K562 (cell line): ENCODE measurements around the gene PITPNM1. TPM values are rescaled to one million over a fixed set of nuclear protein-coding genes. Genes with fewer than 3 reads are reported as not detected.

Experiments used
- ATAC-seq: fragments of 200-7000 bp; cut with Tn5 transposase; 3 replicates; pipeline ENCODE4 v1.9.1; 2020; ENCODE audit warnings: moderate library complexity
- BruUV-seq: library from RNA; stranded (reverse); fragments of 400-500 nt; replicated peaks from 2 replicates; lab custom pipeline; 2021; lab: Mats Ljungman, UMichigan
- CTCF ChIA-PET: fragments of 300-600 bp; formaldehyde crosslinking; extraction: SDS; loops from one replicate; lab custom pipeline; 2021; ENCODE audit warnings: low intra/inter-chr PET ratio; lab: Yijun Ruan, JAX
- POLR2A ChIA-PET: fragments of 300-600, 350-650 bp; sonication (Branson Sonifier 250); formaldehyde crosslinking; extraction: SDS; loops from one replicate; lab custom pipeline; 2021; ENCODE audit warnings: antibody characterized with exemption, inconsistent platforms; lab: Yijun Ruan, JAX
- DNase-seq, 4 experiments: peaks; one replicate each; pipeline versions ENCODE4 v3.0.0 to v3.0.0-alpha.2; 2011 to 2018; ENCODE audit warnings: low spot score in 3 of 4, mixed read lengths in 3 of 4; ENCODE audit errors: extremely low read depth in 1 of 4
- FAIRE-seq: peaks from 2 replicates; lab custom pipeline; 2011; peaks lifted over from hg19 to GRCh38; lab: Jason Lieb, UNC
- H2AFZ ChIP-seq: 2 replicates; pipeline ENCODE4 v1.6.0; 2011; ENCODE audit warnings: low read depth, low read length, control low read depth, inconsistent platforms
- H3K27ac ChIP-seq: fragments of 200-600 bp; 3 replicates; pipeline ENCODE4 v1.8.0; 2011; ENCODE audit warnings: low read depth, mild to moderate bottlenecking, control low read depth, inconsistent platforms, low read length, moderate library complexity, mixed read lengths; ENCODE audit errors: extremely low read depth
- H3K27me3 ChIP-seq, 2 experiments: fragments of 300-600 bp in 1 of 2; 2 replicates in 1 of 2; 3 replicates in 1 of 2; pipeline versions ENCODE4 v1.6.0 to v1.8.0; 2011; ENCODE audit warnings: inconsistent platforms in 2 of 2, low read length in 2 of 2, mild to moderate bottlenecking in 1 of 2, mixed read lengths in 1 of 2, moderate library complexity in 1 of 2; ENCODE audit not compliant: control insufficient read depth in 2 of 2, insufficient read depth in 2 of 2
- H3K36me3 ChIP-seq: fragments of 300-600 bp; 3 replicates; pipeline ENCODE4 v1.8.0; 2011; ENCODE audit warnings: mild to moderate bottlenecking, low read length, inconsistent platforms; ENCODE audit not compliant: control insufficient read depth, insufficient read depth
- H3K4me1 ChIP-seq, 2 experiments: fragments of 200-600 bp in 1 of 2; replicated peaks in 1 of 2; 2 replicates in 1 of 2; 3 replicates in 1 of 2; pipeline versions ENCODE4 v1.5.1 to v1.8.0; 2011; ENCODE audit warnings: inconsistent platforms in 2 of 2, low read length in 2 of 2, mild to moderate bottlenecking in 1 of 2, mixed read lengths in 1 of 2, moderate library complexity in 1 of 2; ENCODE audit not compliant: control insufficient read depth in 2 of 2, insufficient read depth in 2 of 2
- H3K4me2 ChIP-seq: 2 replicates; pipeline ENCODE4 v1.6.1; 2011; ENCODE audit warnings: low read length, control low read depth, inconsistent platforms, mixed read lengths; ENCODE audit not compliant: insufficient read depth
- H3K4me3 ChIP-seq: fragments of 200-600 bp; sonication (generic), shearing (Covaris generic); 2 replicates; pipeline ENCODE4 v1.5.1; 2016; ENCODE audit warnings: control low read depth, inconsistent platforms
- H3K79me2 ChIP-seq: fragments of 200-600 bp; 3 replicates; pipeline ENCODE4 v1.8.0; 2011; ENCODE audit warnings: low read length, inconsistent platforms; ENCODE audit not compliant: control insufficient read depth, insufficient read depth
- H3K9ac ChIP-seq, 2 experiments: 2 replicates each; pipeline versions ENCODE4 v1.6.0 to v1.6.1; 2011; ENCODE audit warnings: low read depth in 2 of 2, low read length in 2 of 2, control low read depth in 1 of 2, inconsistent platforms in 1 of 2, mild to moderate bottlenecking in 1 of 2, mixed read lengths in 1 of 2; ENCODE audit not compliant: insufficient read depth in 1 of 2
- H3K9me1 ChIP-seq: one replicate; pipeline ENCODE4 v1.6.0; 2011; ENCODE audit warnings: inconsistent platforms, mild to moderate bottlenecking, low read length, moderate library complexity; ENCODE audit not compliant: control insufficient read depth, insufficient read depth
- H3K9me3 ChIP-seq: replicated peaks from 2 replicates; pipeline ENCODE4 v1.5.1; 2011; ENCODE audit warnings: low read depth, low read length, inconsistent platforms; ENCODE audit not compliant: control insufficient read depth, insufficient read depth
- H4K20me1 ChIP-seq: replicated peaks from 2 replicates; pipeline ENCODE4 v1.6.1; 2011; ENCODE audit warnings: low read length, inconsistent platforms, mixed read lengths; ENCODE audit not compliant: control insufficient read depth, insufficient read depth
- CREBBP ChIP-seq: IDR thresholded peaks from one replicate; pipeline ENCODE4 v1.6.1; 2012; ENCODE audit warnings: low read depth, mild to moderate bottlenecking, control low read depth, inconsistent platforms, low read length
- E2F1 ChIP-seq: sonication (generic); formaldehyde crosslinking; IDR thresholded peaks from 2 replicates; pipeline ENCODE4 v1.8.1; 2023; ENCODE audit warnings: mild to moderate bottlenecking, missing genetic modification reagents, moderate library complexity
- HNRNPH1 ChIP-seq: fragments of 200-400 bp; formaldehyde crosslinking; optimal IDR thresholded peaks from 2 replicates; pipeline ENCODE3; 2017; ENCODE audit warnings: low read depth, mild to moderate bottlenecking, low read length, moderate library complexity
- NR2C1 ChIP-seq, 2 experiments: fragments of 450-650 bp; IDR thresholded peaks; 2 replicates each; pipeline ENCODE4 v1.6.1; 2017; ENCODE audit warnings: mild to moderate bottlenecking in 2 of 2, antibody characterized with exemption in 1 of 2, inconsistent platforms in 1 of 2, missing compliant biosample characterization in 1 of 2, missing genetic modification characterization in 1 of 2
- SMAD1 ChIP-seq: fragments of 150-350 bp; IDR thresholded peaks from 2 replicates; pipeline ENCODE4 v1.6.1; 2014; ENCODE audit warnings: low read length, low read depth; ENCODE audit not compliant: partially characterized antibody
- TAF7 ChIP-seq: fragments of 450-650 bp; IDR thresholded peaks from 2 replicates; pipeline ENCODE4 v1.6.1; 2016; ENCODE audit warnings: missing genetic modification characterization, missing compliant biosample characterization
- TSC22D4 ChIP-seq: fragments of 450-650 bp; IDR thresholded peaks from 2 replicates; pipeline ENCODE4 v1.6.1; 2016; ENCODE audit warnings: missing genetic modification characterization, missing biosample characterization, control low read depth
- U2AF2 ChIP-seq: fragments of 200-400 bp; formaldehyde crosslinking; optimal IDR thresholded peaks from 2 replicates; pipeline ENCODE3; 2017; ENCODE audit warnings: low read depth, mild to moderate bottlenecking, low read length
- ZBTB7A ChIP-seq: IDR thresholded peaks from 2 replicates; pipeline ENCODE4 v1.6.1; 2011; ENCODE audit warnings: low read depth, mild to moderate bottlenecking, low read length, moderate library complexity, borderline replicate concordance; ENCODE audit not compliant: control insufficient read depth
- ZMIZ1 ChIP-seq, 2 experiments: fragments of 150-350 bp in 1 of 2; IDR thresholded peaks; 2 replicates each; pipeline ENCODE4 v1.6.1; 2012 to 2016; ENCODE audit warnings: low read depth in 2 of 2, low read length in 2 of 2, mild to moderate bottlenecking in 1 of 2, moderate library complexity in 1 of 2
- ZNF217 ChIP-seq: sonication (generic); formaldehyde crosslinking; IDR thresholded peaks from 2 replicates; pipeline ENCODE4 v1.8.0; 2022; ENCODE audit warnings: mild to moderate bottlenecking, missing genetic modification reagents
- WGBS: fragments of 100-300 bp; shearing (Covaris generic); methylation state at CpG from one replicate; pipeline ENCODE4 v1.1.6; 2016; ENCODE audit warnings: low coverage, mixed read lengths; ENCODE audit not compliant: insufficient coverage; ENCODE audit errors: missing lambda C conversion rate; 5-methylcytosine and 5-hydroxymethylcytosine counted together
- in situ Hi-C: fragments of 300-500 bp; cut with MboI; formaldehyde crosslinking; loops from 4 replicates; pipeline ENCODE4 v1.15.0; 2018; ENCODE audit warnings: inconsistent platforms, mixed read lengths
- intact Hi-C: fragments of 100-400 bp; cut with micrococcal nuclease; formaldehyde crosslinking; loops from 2 replicates; pipeline ENCODE4 v1.14.2; 2022
- polyA plus RNA-seq, 8 experiments: library from polyadenylated mRNA; depleted of rRNA in 4 of 8; stranded (reverse) in 5 of 8; unstranded in 3 of 8; fragments of >200 nt; fragmentation: Nextera tagmentation in 2 of 8; fragmentation: Illumina TruSeq in 1 of 8; extraction: Ambion mirVana in 2 of 8; extraction: Trizol in 1 of 8; gene quantifications; 2 replicates each; pipeline versions ENCODE4 v1.2.1 to v1.2.3, GENCODE V29; 2011 to 2014; ENCODE audit warnings: inconsistent platforms in 1 of 8, missing spikeins in 1 of 8
- total RNA-seq, 7 experiments: library from RNA; depleted of rRNA in 6 of 7; stranded (reverse); fragments of >200 nt in 6 of 7; fragmentation: Illumina TruSeq in 2 of 7; extraction: Trizol in 2 of 7; gene quantifications; 2 replicates each; pipeline versions ENCODE4 v1.2.1 to v1.2.3, GENCODE V29; 2011 to 2021; ENCODE audit warnings: low replicate concordance in 1 of 7
- TF ChIP-seq, protein P1 (sequence below): fragments of 250-450 bp; sonication (Bioruptor Pico); IDR thresholded peaks from 2 replicates; pipeline ENCODE4 v1.5.0; 2022; ENCODE audit warnings: mild to moderate bottlenecking
- TF ChIP-seq, protein P2 (sequence below), 2 experiments: fragments of 450-650 bp; IDR thresholded peaks; 2 replicates each; pipeline ENCODE4 v1.6.1; 2016

Gene PITPNM1
- total and polyA plus RNA-seq, 9 of the 15 experiments (the other 6 are each of a cell fraction or from before 2014, with no cell fraction given): 0.11 to 53.7 (median 16.0) TPM

- peaks cover 0 to 40% of the 10 kb centered on the region in 2 experiments; a peak in 2 of 5 replicates for H3K4me1 ChIP-seq
- no peaks in the 10 kb centered on the region for H3K79me2 ChIP-seq
- CTCF ChIA-PET: no interaction called here
- intact Hi-C loops (no loop called here), in situ Hi-C loops (no loop called here)
- H3K9me3 ChIP-seq: no peaks in the 10 kb centered on the region
- H3K36me3 ChIP-seq: no peaks in the 10 kb centered on the region
- no peak overlapping the region for H2AFZ ChIP-seq
- POLR2A ChIA-PET: interaction anchor here (1.6 kb wide), 1 partner anchor 10 kb away, joined by 7 read pairs; no protein-coding TSS in a partner anchor
- TF ChIP-seq TSC22D4 (tag) (no peak), CREBBP (no peak), ZNF217 (no peak), U2AF2 (no peak), E2F1 (CRISPR knock-in tag) (no peak), NR2C1 (IDR thresholded peaks at IDR 0.05) (no peak), NR2C1 (tag; IDR thresholded peaks at IDR 0.05) (no peak), TAF7 (tag) (no peak), ZMIZ1 (IDR thresholded peaks at IDR 0.05; ENCODE audit: low read depth in 2 of 2, low read length in 2 of 2) (no peak), SMAD1 (no peak), ZBTB7A (no peak), HNRNPH1 (no peak)
- TF ChIP-seq, protein P1, sequence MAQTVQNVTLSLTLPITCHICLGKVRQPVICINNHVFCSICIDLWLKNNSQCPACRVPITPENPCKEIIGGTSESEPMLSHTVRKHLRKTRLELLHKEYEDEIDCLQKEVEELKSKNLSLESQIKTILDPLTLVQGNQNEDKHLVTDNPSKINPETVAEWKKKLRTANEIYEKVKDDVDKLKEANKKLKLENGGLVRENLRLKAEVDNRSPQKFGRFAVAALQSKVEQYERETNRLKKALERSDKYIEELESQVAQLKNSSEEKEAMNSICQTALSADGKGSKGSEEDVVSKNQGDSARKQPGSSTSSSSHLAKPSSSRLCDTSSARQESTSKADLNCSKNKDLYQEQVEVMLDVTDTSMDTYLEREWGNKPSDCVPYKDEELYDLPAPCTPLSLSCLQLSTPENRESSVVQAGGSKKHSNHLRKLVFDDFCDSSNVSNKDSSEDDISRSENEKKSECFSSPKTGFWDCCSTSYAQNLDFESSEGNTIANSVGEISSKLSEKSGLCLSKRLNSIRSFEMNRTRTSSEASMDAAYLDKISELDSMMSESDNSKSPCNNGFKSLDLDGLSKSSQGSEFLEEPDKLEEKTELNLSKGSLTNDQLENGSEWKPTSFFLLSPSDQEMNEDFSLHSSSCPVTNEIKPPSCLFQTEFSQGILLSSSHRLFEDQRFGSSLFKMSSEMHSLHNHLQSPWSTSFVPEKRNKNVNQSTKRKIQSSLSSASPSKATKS (CRISPR knock-in tag): no peak
- TF ChIP-seq, protein P2, sequence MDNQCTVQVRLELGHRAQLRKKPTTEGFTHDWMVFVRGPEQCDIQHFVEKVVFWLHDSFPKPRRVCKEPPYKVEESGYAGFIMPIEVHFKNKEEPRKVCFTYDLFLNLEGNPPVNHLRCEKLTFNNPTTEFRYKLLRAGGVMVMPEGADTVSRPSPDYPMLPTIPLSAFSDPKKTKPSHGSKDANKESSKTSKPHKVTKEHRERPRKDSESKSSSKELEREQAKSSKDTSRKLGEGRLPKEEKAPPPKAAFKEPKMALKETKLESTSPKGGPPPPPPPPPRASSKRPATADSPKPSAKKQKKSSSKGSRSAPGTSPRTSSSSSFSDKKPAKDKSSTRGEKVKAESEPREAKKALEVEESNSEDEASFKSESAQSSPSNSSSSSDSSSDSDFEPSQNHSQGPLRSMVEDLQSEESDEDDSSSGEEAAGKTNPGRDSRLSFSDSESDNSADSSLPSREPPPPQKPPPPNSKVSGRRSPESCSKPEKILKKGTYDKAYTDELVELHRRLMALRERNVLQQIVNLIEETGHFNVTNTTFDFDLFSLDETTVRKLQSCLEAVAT (IDR thresholded peaks at IDR 0.05): no peak
- TF ChIP-seq, all 486 proteins: peak for 0
- Histone ChIP-seq H4K20me1 (0 out of 2 replicates have a peak, but pooled peaks cover 7% of the 10 kb centered on the region), H3K27me3 (peaks cover 5 to 44% of the 10 kb centered on the region in 2 experiments; a peak in 4 of 5 replicates), H3K4me3 (no peak overlapping the region), H3K27ac (no peak overlapping the region), H3K4me2 (no peak overlapping the region), H3K9ac (no peak overlapping the region), H3K9me1 (no peaks in the 10 kb centered on the region)
- DNase-seq (no peak), FAIRE-seq (no peak), ATAC-seq (no peak)
- no TSS peak for BruUV-seq
- 53% methylated on average over 27 of the region's 32 CpGs for WGBS
These were observed 14.6 kb upstream of the PITPNM1 start for GRCh38 chr11:67519726-67520125.
